Colonic mucosa (tissue), 4 donors: ENCODE measurements around the gene FKBP2. TPM values are rescaled to one million over a fixed set of nuclear protein-coding genes. Genes with fewer than 3 reads are reported as not detected.

Source experiments
- DNase-seq: peaks from one replicate; pipeline ENCODE4 v3.0.0-alpha.2; 2020
- H3K27ac ChIP-seq: fragments of 200-600 bp; one replicate; pipeline ENCODE4 v1.8.0; 2021
- H3K27me3 ChIP-seq: fragments of 200-600 bp; one replicate; pipeline ENCODE4 v1.8.0; 2021
- H3K36me3 ChIP-seq: fragments of 200-600 bp; one replicate; pipeline ENCODE4 v1.8.0; 2021
- H3K4me1 ChIP-seq: fragments of 200-600 bp; one replicate; pipeline ENCODE4 v1.8.0; 2021; ENCODE audit warnings: mild to moderate bottlenecking
- H3K4me3 ChIP-seq: fragments of 200-600 bp; one replicate; pipeline ENCODE4 v1.8.0; 2021
- H3K9ac ChIP-seq, 2 donors: one replicate each; pipeline ENCODE4 v1.7.0; 2013; ENCODE audit warnings: control low read depth in 2 of 2, low read depth in 2 of 2, low read length in 2 of 2
- H3K9me3 ChIP-seq: fragments of 200-600 bp; one replicate; pipeline ENCODE4 v1.8.0; 2021
- intact Hi-C: fragments of 100-400 bp; cut with DNase I; formaldehyde crosslinking; loops from one replicate; pipeline ENCODE4 v1.14.1; 2022
- total RNA-seq, 2 donors: library from RNA; stranded (reverse); fragmentation: NEBNext Ultra II Directional in 1 of 2; extraction: Animal tissue kit (Norgen Biotek cat#: 25700) in 1 of 2; gene quantifications; one replicate each; pipeline ENCODE4 v1.2.1, GENCODE V29; 2021
- TF ChIP-seq, protein P1 (sequence below): fragments of 200-600 bp; IDR thresholded peaks from one replicate; pipeline ENCODE4 v1.8.0; 2022; ENCODE audit warnings: antibody characterized with exemption, mild to moderate bottlenecking
- donor health status: healthy.
- donor health status: DM: no; HTN: no; CAD: no.
- donor health status: DM: no; HTN: no; CAD: no.

FKBP2 gene
- total RNA-seq, 2 donors from 2014 or later, result 71.7 to 104 TPM

GRCh38 chr11:64268893-64269539 is 28.1 kb downstream of the FKBP2 start:
- TF ChIP-seq, protein P1, sequence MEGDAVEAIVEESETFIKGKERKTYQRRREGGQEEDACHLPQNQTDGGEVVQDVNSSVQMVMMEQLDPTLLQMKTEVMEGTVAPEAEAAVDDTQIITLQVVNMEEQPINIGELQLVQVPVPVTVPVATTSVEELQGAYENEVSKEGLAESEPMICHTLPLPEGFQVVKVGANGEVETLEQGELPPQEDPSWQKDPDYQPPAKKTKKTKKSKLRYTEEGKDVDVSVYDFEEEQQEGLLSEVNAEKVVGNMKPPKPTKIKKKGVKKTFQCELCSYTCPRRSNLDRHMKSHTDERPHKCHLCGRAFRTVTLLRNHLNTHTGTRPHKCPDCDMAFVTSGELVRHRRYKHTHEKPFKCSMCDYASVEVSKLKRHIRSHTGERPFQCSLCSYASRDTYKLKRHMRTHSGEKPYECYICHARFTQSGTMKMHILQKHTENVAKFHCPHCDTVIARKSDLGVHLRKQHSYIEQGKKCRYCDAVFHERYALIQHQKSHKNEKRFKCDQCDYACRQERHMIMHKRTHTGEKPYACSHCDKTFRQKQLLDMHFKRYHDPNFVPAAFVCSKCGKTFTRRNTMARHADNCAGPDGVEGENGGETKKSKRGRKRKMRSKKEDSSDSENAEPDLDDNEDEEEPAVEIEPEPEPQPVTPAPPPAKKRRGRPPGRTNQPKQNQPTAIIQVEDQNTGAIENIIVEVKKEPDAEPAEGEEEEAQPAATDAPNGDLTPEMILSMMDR, result no peak
- peak overlapping the region; percentile 98 for H3K27ac ChIP-seq
- intact Hi-C loops, result loop anchor here (2.0 kb wide), 1 partner anchor 34 kb away; no protein-coding TSS in a partner anchor
- peak overlapping the region; percentile 67 for H3K4me3 ChIP-seq
- DNase-seq, result peak; percentile 71
- H3K36me3 ChIP-seq, result peaks cover 16% of the 10 kb centered on the region
- H3K9ac ChIP-seq, result peak overlapping the region; percentile 80 to 94
- peaks cover 27% of the 10 kb centered on the region for H3K4me1 ChIP-seq
- no peaks in the 10 kb centered on the region for H3K27me3 ChIP-seq
- H3K9me3 ChIP-seq, result no peaks in the 10 kb centered on the region

- peak overlapping the region; percentile 80 to 94 for H3K9ac ChIP-seq
- intact Hi-C loops, result loop anchor here (2.0 kb wide), 1 partner anchor 33 kb away; no protein-coding TSS in a partner anchor
- H3K4me1 ChIP-seq, result peaks cover 27% of the 10 kb centered on the region
- DNase-seq, result peak; percentile 97
- TF ChIP-seq, protein P1, result no peak
- H3K9me3 ChIP-seq, result no peaks in the 10 kb centered on the region
- H3K27me3 ChIP-seq, result no peaks in the 10 kb centered on the region
- peaks cover 10% of the 10 kb centered on the region for H3K36me3 ChIP-seq
- H3K4me3 ChIP-seq, result peak overlapping the region; percentile 67
- H3K27ac ChIP-seq, result peak overlapping the region; percentile 98
These were observed 28.8 kb downstream of the FKBP2 start for GRCh38 chr11:64269540-64270220.

GRCh38 chr11:64275031-64275800 is 34.3 kb downstream of the FKBP2 start:
- Histone ChIP-seq H3K27ac (no peak overlapping the region), H3K9me3 (no peaks in the 10 kb centered on the region), H3K4me1 (peaks cover 11% of the 10 kb centered on the region), H3K36me3 (no peaks in the 10 kb centered on the region), H3K27me3 (no peaks in the 10 kb centered on the region), H3K9ac (no peak overlapping the region), H3K4me3 (no peak overlapping the region)
- no peak for DNase-seq
- intact Hi-C loops, result no loop called here
- TF ChIP-seq, protein P1, result no peak

GRCh38 chr11:64275841-64276240 is 34.9 kb downstream of the FKBP2 start:
- intact Hi-C loops, result no loop called here
- Histone ChIP-seq H3K4me1 (peaks cover 11% of the 10 kb centered on the region), H3K9me3 (no peaks in the 10 kb centered on the region), H3K9ac (no peak overlapping the region), H3K4me3 (no peak overlapping the region), H3K27ac (no peak overlapping the region), H3K36me3 (no peaks in the 10 kb centered on the region), H3K27me3 (no peaks in the 10 kb centered on the region)
- DNase-seq, result no peak
- TF ChIP-seq, protein P1, result no peak

- H3K27me3 ChIP-seq, result no peaks in the 10 kb centered on the region
- no peak overlapping the region for H3K4me3 ChIP-seq
- H3K36me3 ChIP-seq, result no peaks in the 10 kb centered on the region
- intact Hi-C loops, result no loop called here
- TF ChIP-seq, protein P1, result no peak
- H3K27ac ChIP-seq, result peak overlapping the region; percentile 68
- H3K9me3 ChIP-seq, result no peaks in the 10 kb centered on the region
- H3K9ac ChIP-seq, result peak overlapping the region; percentile 32 to 41
- DNase-seq, result peak; percentile 85
- peaks cover 11% of the 10 kb centered on the region for H3K4me1 ChIP-seq
These were observed 35.9 kb downstream of the FKBP2 start for GRCh38 chr11:64276653-64277431.
